ENCODE data around the gene TBC1D9B. TPM values are rescaled to one million over a fixed set of nuclear protein-coding genes. Genes with fewer than 3 reads are reported as not detected.

Gene TBC1D9B
- polyA plus RNA-seq, 4 donors, result 87.5 to 141 (median 109) TPM

- DNase-seq (ENCODE audit: low read depth in 4 of 4, low spot score in 2 of 4), result no peak
These were observed 1.5 kb upstream of the TBC1D9B start for GRCh38 chr5:179909224-179909623.

GRCh38 chr5:179908528-179908927 is 831 bp upstream of the TBC1D9B start:
- DNase-seq (ENCODE audit: low read depth in 4 of 4, low spot score in 2 of 4), result no peak

- peak in 1 of 4 donors; percentile 7 for DNase-seq (ENCODE audit: low read depth in 4 of 4, low spot score in 2 of 4)
These were observed 722 bp downstream of the TBC1D9B start for GRCh38 chr5:179906795-179907555.

- DNase-seq (ENCODE audit: low read depth in 4 of 4, low spot score in 2 of 4), result no peak
These were observed 1.4 kb downstream of the TBC1D9B start for GRCh38 chr5:179906294-179906794.

GRCh38 chr5:179905161-179905560 is 2.5 kb downstream of the TBC1D9B start:
- no peak for DNase-seq (ENCODE audit: low read depth in 4 of 4, low spot score in 2 of 4)

GRCh38 chr5:179904463-179905160 is 3.1 kb downstream of the TBC1D9B start:
- no peak for DNase-seq (ENCODE audit: low read depth in 4 of 4, low spot score in 2 of 4)

GRCh38 chr5:179902763-179903158 is 4.9 kb downstream of the TBC1D9B start:
- no peak for DNase-seq (ENCODE audit: low read depth in 4 of 4, low spot score in 2 of 4)

GRCh38 chr5:179901915-179902762 is 5.6 kb downstream of the TBC1D9B start:
- DNase-seq (ENCODE audit: low read depth in 4 of 4, low spot score in 2 of 4), result no peak

GRCh38 chr5:179901462-179901861 is 6.2 kb downstream of the TBC1D9B start:
- no peak for DNase-seq (ENCODE audit: low read depth in 4 of 4, low spot score in 2 of 4)

- DNase-seq (ENCODE audit: low read depth in 4 of 4, low spot score in 2 of 4), result no peak
These were observed 7.0 kb downstream of the TBC1D9B start for GRCh38 chr5:179900711-179901110.

GRCh38 chr5:179900206-179900605 is 7.5 kb downstream of the TBC1D9B start:
- DNase-seq (ENCODE audit: low read depth in 4 of 4, low spot score in 2 of 4), result no peak

GRCh38 chr5:179895861-179896260 is 11.8 kb downstream of the TBC1D9B start:
- no peak for DNase-seq (ENCODE audit: low read depth in 4 of 4, low spot score in 2 of 4)

GRCh38 chr5:179893958-179894895 is 13.5 kb downstream of the TBC1D9B start:
- DNase-seq (ENCODE audit: low read depth in 4 of 4, low spot score in 2 of 4), result no peak

GRCh38 chr5:179893076-179893957 is 14.4 kb downstream of the TBC1D9B start:
- DNase-seq (ENCODE audit: low read depth in 4 of 4, low spot score in 2 of 4), result no peak

GRCh38 chr5:179892255-179892654 is 15.4 kb downstream of the TBC1D9B start:
- no peak for DNase-seq (ENCODE audit: low read depth in 4 of 4, low spot score in 2 of 4)

GRCh38 chr5:179890751-179891682 is 16.7 kb downstream of the TBC1D9B start:
- DNase-seq (ENCODE audit: low read depth in 4 of 4, low spot score in 2 of 4), result no peak

- DNase-seq (ENCODE audit: low read depth in 4 of 4, low spot score in 2 of 4), result no peak
These were observed 17.8 kb downstream of the TBC1D9B start for GRCh38 chr5:179889885-179890284.

- no peak for DNase-seq (ENCODE audit: low read depth in 4 of 4, low spot score in 2 of 4)
These were observed 19.9 kb downstream of the TBC1D9B start for GRCh38 chr5:179887802-179888201.
